Measurements from ENCODE around the gene NRBP1. TPM values are rescaled to one million over a fixed set of nuclear protein-coding genes. Genes with fewer than 3 reads are reported as not detected.
A peak's percentile ranks its signal among the peaks of the same experiment; 100 is the strongest.

Gene NRBP1
- 100 to 1,000 TPM; 103 to 104 TPM for total RNA-seq

GRCh38 chr2:27428213-27428977, at the start of gene NRBP1:
NRBP1 (plus strand) TSS chr2:27428631; CDS start chr2:27433274, 4,643 bp downstream.
- Mint-ChIP-seq H3K4me3 (peak within 1 kb of the TSS; percentile 98), H3K36me3 (ENCODE audit: low read depth) (peaks cover 13% of the 10 kb centered on the region), H3K27me3 (no peaks in the 10 kb centered on the region), H3K4me1 (peaks cover 26% of the 10 kb centered on the region), H3K27ac (peak within 1 kb of the TSS; percentile 92), H3K9me3 (no peaks in the 10 kb centered on the region)
- POLR2A ChIA-PET = interaction anchor here (0.9 to 10.1 kb wide), 23 partner anchors 8 to 1323 kb away, joined by 3 to 155 read pairs (median 8); partner anchors contain the start of genes AGBL5, CAD, CCDC121 and EIF2B4
- DNase-seq = peak; percentile 93
- CTCF ChIA-PET = interaction anchor here (1.4 to 5.4 kb wide), 6 partner anchors 19 to 255 kb away, joined by 4 to 36 read pairs (median 12); partner anchors contain the start of genes EIF2B4 and PPM1G

- Mint-ChIP-seq H3K4me3 (peak overlapping the region; percentile 87), H3K4me1 (peaks cover 37% of the 10 kb centered on the region), H3K36me3 (ENCODE audit: low read depth) (peaks cover 82% of the 10 kb centered on the region), H3K9me3 (no peaks in the 10 kb centered on the region), H3K27me3 (no peaks in the 10 kb centered on the region), H3K27ac (peak overlapping the region; percentile 92)
- CTCF ChIA-PET = interaction anchor here (1.1 to 3.4 kb wide), 5 partner anchors 13 to 305 kb away, joined by 3 to 14 read pairs (median 5); partner anchors contain the start of gene GTF3C2
- POLR2A ChIA-PET = interaction anchor here (0.7 to 5.1 kb wide), 12 partner anchors 9 to 403 kb away, joined by 3 to 96 read pairs (median 11); partner anchors contain the start of genes CCDC121, EIF2B4, GPN1 and GTF3C2
- no peak for DNase-seq
Measured at GRCh38 chr2:27378809-27379290, 49.6 kb upstream of the NRBP1 start.

GRCh38 chr2:27379383-27379835, 49.0 kb upstream of the NRBP1 start:
- Mint-ChIP-seq H3K4me1 (peaks cover 37% of the 10 kb centered on the region), H3K36me3 (ENCODE audit: low read depth) (peaks cover 84% of the 10 kb centered on the region), H3K4me3 (peak overlapping the region; percentile 87), H3K9me3 (no peaks in the 10 kb centered on the region), H3K27ac (peak overlapping the region; percentile 92), H3K27me3 (no peaks in the 10 kb centered on the region)
- ChIA-PET CTCF (interaction anchor here (1.0 to 3.4 kb wide), 7 partner anchors 8 to 304 kb away, joined by 3 to 14 read pairs (median 6); partner anchors contain the start of genes EIF2B4, GTF3C2 and SNX17), POLR2A (interaction anchor here (0.7 to 5.1 kb wide), 13 partner anchors 9 to 404 kb away, joined by 3 to 96 read pairs (median 10); partner anchors contain the start of genes CCDC121, EIF2B4, GPN1 and GTF3C2)
- no peak for DNase-seq

- ChIA-PET CTCF (interaction anchor here (0.6 to 3.4 kb wide), 7 partner anchors 9 to 303 kb away, joined by 3 to 14 read pairs (median 6); partner anchors contain the start of genes EIF2B4, GTF3C2 and SNX17), POLR2A (interaction anchor here (0.6 to 5.1 kb wide), 18 partner anchors 10 to 404 kb away, joined by 3 to 96 read pairs (median 6); partner anchors contain the start of genes CCDC121, EIF2B4, GPN1 and GTF3C2)
- peak overlapping the region; percentile 92 for H3K27ac Mint-ChIP-seq
- H3K4me3 Mint-ChIP-seq = peak overlapping the region; percentile 87
- peaks cover 37% of the 10 kb centered on the region for H3K4me1 Mint-ChIP-seq
- peaks cover 82% of the 10 kb centered on the region for H3K36me3 Mint-ChIP-seq (ENCODE audit: low read depth)
- no peaks in the 10 kb centered on the region for H3K9me3 Mint-ChIP-seq
- no peaks in the 10 kb centered on the region for H3K27me3 Mint-ChIP-seq
- DNase-seq = peak; percentile 72
Measured at GRCh38 chr2:27379836-27380625, 48.4 kb upstream of the NRBP1 start.

- Mint-ChIP-seq H3K36me3 (ENCODE audit: low read depth) (peaks cover 80% of the 10 kb centered on the region), H3K9me3 (no peaks in the 10 kb centered on the region), H3K27ac (peak within 1 kb of the TSS; percentile 92), H3K4me1 (peaks cover 37% of the 10 kb centered on the region), H3K4me3 (peak within 1 kb of the TSS; percentile 87), H3K27me3 (no peaks in the 10 kb centered on the region)
- CTCF ChIA-PET = interaction anchor here (0.6 to 3.4 kb wide), 5 partner anchors 10 to 303 kb away, joined by 3 to 14 read pairs (median 5); partner anchors contain the start of genes EIF2B4 and SNX17
- peak; percentile 93 for DNase-seq
- POLR2A ChIA-PET = interaction anchor here (0.9 to 5.1 kb wide), 13 partner anchors 10 to 302 kb away, joined by 3 to 96 read pairs (median 10); partner anchors contain the start of genes CCDC121, EIF2B4, GPN1 and GTF3C2
Measured at GRCh38 chr2:27380626-27381545, 47.5 kb upstream of the NRBP1 start, which contains the start of gene ZNF513. ZNF513 (minus strand) TSS chr2:27380734; CDS start chr2:27380526, 208 bp downstream.

- H3K36me3 Mint-ChIP-seq (ENCODE audit: low read depth) = peaks cover 74% of the 10 kb centered on the region
- POLR2A ChIA-PET = interaction anchor here (1.2 to 5.1 kb wide), 5 partner anchors 10 to 247 kb away, joined by 5 to 96 read pairs (median 24); partner anchors contain the start of genes CCDC121, EIF2B4, GPN1 and NRBP1
- peak overlapping the region; percentile 88 for H3K27ac Mint-ChIP-seq
- H3K4me3 Mint-ChIP-seq = peak overlapping the region; percentile 87
- H3K4me1 Mint-ChIP-seq = peaks cover 37% of the 10 kb centered on the region
- H3K9me3 Mint-ChIP-seq = no peaks in the 10 kb centered on the region
- CTCF ChIA-PET = interaction anchor here (0.9 to 3.4 kb wide), 2 partner anchors 12 to 302 kb away, joined by 3 to 14 read pairs; no protein-coding TSS in a partner anchor
- H3K27me3 Mint-ChIP-seq = no peaks in the 10 kb centered on the region
- no peak for DNase-seq
Measured at GRCh38 chr2:27381577-27382181, 46.8 kb upstream of the NRBP1 start.

GRCh38 chr2:27390822-27391679, 37.4 kb upstream of the NRBP1 start:
- Mint-ChIP-seq H3K36me3 (ENCODE audit: low read depth) (peaks cover 39% of the 10 kb centered on the region), H3K4me1 (peaks cover 41% of the 10 kb centered on the region), H3K9me3 (no peaks in the 10 kb centered on the region), H3K4me3 (peak overlapping the region; percentile 38), H3K27ac (peak overlapping the region; percentile 90), H3K27me3 (no peaks in the 10 kb centered on the region)
- ChIA-PET POLR2A (interaction anchor here (0.7 to 2.6 kb wide), 11 partner anchors 9 to 238 kb away, joined by 3 to 17 read pairs (median 4); partner anchors contain the start of genes CCDC121, GPN1, PPM1G and SNX17), CTCF (interaction anchor here (0.8 to 2.0 kb wide), 4 partner anchors 10 to 38 kb away, joined by 3 to 7 read pairs (median 6); partner anchors contain the start of genes NRBP1, PPM1G and ZNF513)
- no peak for DNase-seq

- Mint-ChIP-seq H3K36me3 (ENCODE audit: low read depth) (peaks cover 47% of the 10 kb centered on the region), H3K4me3 (no peak overlapping the region), H3K27me3 (no peaks in the 10 kb centered on the region), H3K9me3 (no peaks in the 10 kb centered on the region), H3K4me1 (peaks cover 50% of the 10 kb centered on the region), H3K27ac (peak overlapping the region; percentile 51)
- ChIA-PET CTCF (no interaction called here), POLR2A (no interaction called here)
- no peak for DNase-seq
Measured at GRCh38 chr2:27393225-27393624, 35.2 kb upstream of the NRBP1 start.

- peak overlapping the region; percentile 35 for H3K27ac Mint-ChIP-seq
- H3K4me1 Mint-ChIP-seq = peaks cover 49% of the 10 kb centered on the region
- no peaks in the 10 kb centered on the region for H3K9me3 Mint-ChIP-seq
- ChIA-PET POLR2A (interaction anchor here (1.3 kb wide), 1 partner anchor 42 kb away, joined by 3 read pairs; the partner anchor contains the start of gene GTF3C2), CTCF (interaction anchor here (1.1 kb wide), 1 partner anchor 10 kb away, joined by 6 read pairs; the partner anchor contains the start of gene PPM1G)
- DNase-seq = no peak
- H3K36me3 Mint-ChIP-seq (ENCODE audit: low read depth) = peaks cover 48% of the 10 kb centered on the region
- no peaks in the 10 kb centered on the region for H3K27me3 Mint-ChIP-seq
- no peak overlapping the region for H3K4me3 Mint-ChIP-seq
Measured at GRCh38 chr2:27398962-27399361, 29.5 kb upstream of the NRBP1 start.
